Activated CD4-positive, alpha-beta T cell treated with anti-CD3 and anti-CD28 coated beads for 36 hours (primary cell): ENCODE results near the gene NCOA1. TPM values are rescaled to one million over a fixed set of nuclear protein-coding genes. Genes with fewer than 3 reads are reported as not detected.
A peak's percentile ranks its signal among the peaks of the same experiment; 100 is the strongest.

Experiments
- ATAC-seq: fragments of 200-7000 bp; cut with Tn5 transposase; one replicate; pipeline ENCODE4 v1.10.0; 2021; ENCODE audit warnings: mild to moderate bottlenecking, moderate library complexity
- CTCF ChIA-PET: fragments of 350-600 bp; sonication (Branson Sonifier 250); formaldehyde crosslinking; loops from one replicate; lab custom pipeline; 2021; ENCODE audit warnings: antibody characterized with exemption; lab: Charles Lee
- POLR2A ChIA-PET: fragments of 350-600 bp; sonication (Branson Sonifier 250); formaldehyde crosslinking; loops from one replicate; lab custom pipeline; 2021; ENCODE audit warnings: antibody characterized with exemption, inconsistent platforms; lab: Charles Lee
- DNase-seq: peaks from one replicate; pipeline ENCODE4 v3.0.0-alpha.2; 2020
- H3K27ac Mint-ChIP-seq: one replicate; pipeline ENCODE4 v1.8.0; 2021; ENCODE audit warnings: mixed read lengths
- H3K27me3 Mint-ChIP-seq: one replicate; pipeline ENCODE4 v1.8.0; 2021; ENCODE audit warnings: mixed read lengths
- H3K36me3 Mint-ChIP-seq: one replicate; pipeline ENCODE4 v1.8.0; 2021; ENCODE audit warnings: low read depth, mixed read lengths
- H3K4me1 Mint-ChIP-seq: one replicate; pipeline ENCODE4 v1.8.0; 2021; ENCODE audit warnings: mixed read lengths
- H3K4me3 Mint-ChIP-seq: one replicate; pipeline ENCODE4 v1.8.0; 2021; ENCODE audit warnings: mild to moderate bottlenecking, moderate library complexity, mixed read lengths
- H3K9me3 Mint-ChIP-seq: one replicate; pipeline ENCODE4 v1.8.0; 2021; ENCODE audit warnings: low read depth, mixed read lengths
- intact Hi-C, 2 experiments: fragments of 100-400 bp; cut with DNase I in 1 of 2; cut with micrococcal nuclease in 1 of 2; formaldehyde crosslinking; loops; one replicate each; pipeline versions ENCODE4 v1.14.2 to v1.15.1; 2022 to 2024; cut with DNase I, micrococcal nuclease
- total RNA-seq, 2 experiments: library from RNA; stranded (reverse); gene quantifications; one replicate each; pipeline ENCODE4 v1.2.3, GENCODE V29; 2021

The NCOA1 gene
- total RNA-seq, 2 experiments from 2014 or later: 20.6 to 29.3 TPM

DNA sequence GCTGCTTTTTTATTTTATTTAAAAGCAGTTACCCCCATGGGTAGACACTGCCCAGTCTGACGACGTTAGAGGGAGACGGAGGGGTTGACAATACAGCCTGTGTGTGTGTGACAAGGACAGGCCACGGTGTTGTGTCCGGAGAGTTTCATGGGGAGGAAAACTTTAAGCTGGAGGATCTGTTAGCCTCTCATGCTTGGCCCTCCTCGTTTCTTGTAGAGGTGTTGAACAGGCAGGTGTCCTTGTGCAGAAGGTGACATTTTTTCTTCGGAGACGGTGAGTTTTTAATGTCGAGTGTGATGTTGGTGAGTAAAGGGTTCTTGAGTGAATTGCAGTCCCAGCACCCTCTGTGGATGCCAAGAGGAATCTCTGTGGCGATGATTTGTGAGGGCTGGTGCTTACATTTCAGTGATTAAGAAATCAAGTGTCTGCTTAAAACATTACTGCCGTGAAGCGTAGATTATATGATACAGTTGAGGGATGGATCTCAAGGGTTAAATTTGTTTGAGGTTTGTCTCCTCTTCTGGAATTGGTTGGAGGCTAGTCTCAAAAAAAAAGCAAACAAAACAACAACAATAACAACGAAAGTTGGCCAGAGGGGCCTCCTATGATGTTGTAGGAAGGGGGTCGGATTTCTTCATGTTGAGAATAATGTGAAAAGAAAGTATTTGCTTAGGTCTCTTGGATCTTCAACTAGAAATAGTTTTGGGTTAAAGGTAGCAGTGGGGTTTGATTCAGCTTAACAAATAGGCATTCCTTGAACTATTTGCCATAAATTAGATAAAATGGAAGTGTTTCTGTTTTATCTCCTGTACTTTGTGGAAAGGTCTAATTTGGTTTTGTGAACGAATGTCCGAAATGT, 1.6 kb downstream of the NCOA1 start:
- ATAC-seq (no peak), DNase-seq (peak; percentile 16)
- Mint-ChIP-seq H3K27ac (peak overlapping the region; percentile 74), H3K36me3 (no peaks in the 10 kb centered on the region), H3K4me1 (peaks cover 55% of the 10 kb centered on the region), H3K4me3 (peak overlapping the region; percentile 75), H3K27me3 (no peaks in the 10 kb centered on the region), H3K9me3 (no peaks in the 10 kb centered on the region)
- ChIA-PET CTCF (interaction anchor here (0.7 to 1.0 kb wide), 2 partner anchors 21 to 159 kb away, joined by 3 read pairs; no protein-coding TSS in a partner anchor), POLR2A (interaction anchor here (1.0 kb wide), 1 partner anchor 23 kb away, joined by 3 read pairs; no protein-coding TSS in a partner anchor)
- intact Hi-C loops: loop anchor here in 1 of 2 experiments (10.0 kb wide), 1 partner anchor 568 kb away; the partner anchor contains the start of gene ATAD2B

DNA sequence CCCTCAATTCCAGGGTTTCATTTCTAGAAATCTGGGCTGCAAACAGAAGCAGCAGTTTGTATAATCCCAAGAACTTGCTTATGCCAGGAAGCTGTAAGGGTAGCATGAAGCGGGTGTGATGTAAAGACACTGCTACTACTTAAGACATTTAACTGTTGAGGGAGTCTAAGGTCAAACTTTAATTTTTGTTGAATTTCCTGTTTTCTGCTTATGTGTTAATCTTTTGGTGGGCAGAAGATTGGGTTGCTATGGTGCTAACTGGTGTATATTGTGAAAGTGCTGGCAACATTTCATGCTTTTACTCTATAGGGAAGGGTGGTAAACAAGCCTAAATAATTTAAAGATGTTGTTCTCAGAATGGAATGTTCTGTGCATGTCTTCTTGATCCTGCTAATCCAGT, 2.7 kb downstream of the NCOA1 start:
- Mint-ChIP-seq H3K9me3 (no peaks in the 10 kb centered on the region), H3K27ac (no peak overlapping the region)

DNA sequence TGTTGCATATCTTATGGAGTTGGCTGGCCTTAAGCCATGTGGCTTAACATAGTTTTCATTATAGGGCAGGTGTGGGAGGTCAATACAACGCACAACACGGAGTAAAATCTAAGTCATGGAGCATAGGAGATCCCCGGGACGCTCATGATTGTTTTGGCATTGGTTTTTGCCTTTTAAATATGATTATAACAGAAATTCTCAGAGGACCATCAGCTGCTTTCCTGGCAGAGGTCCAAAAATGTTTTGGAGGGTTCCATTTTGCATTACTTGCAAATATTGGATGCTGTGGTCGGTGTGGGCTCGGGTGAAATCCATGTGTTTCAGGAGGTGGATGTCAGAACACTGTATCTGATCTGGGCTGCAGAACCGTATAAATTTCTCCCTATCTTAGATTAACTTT, 3.4 kb downstream of the NCOA1 start:
- no peak overlapping the region for H3K27ac Mint-ChIP-seq
- CTCF ChIA-PET: no interaction called here
- no peak overlapping the region for H3K4me3 Mint-ChIP-seq
- H3K9me3 Mint-ChIP-seq: no peaks in the 10 kb centered on the region
- no peak for ATAC-seq
- POLR2A ChIA-PET: no interaction called here
- no peak for DNase-seq
- H3K27me3 Mint-ChIP-seq: no peaks in the 10 kb centered on the region
- peaks cover 54% of the 10 kb centered on the region for H3K4me1 Mint-ChIP-seq
- no peaks in the 10 kb centered on the region for H3K36me3 Mint-ChIP-seq
- intact Hi-C loops: loop anchor here in 1 of 2 experiments (10.0 kb wide), 1 partner anchor 570 kb away; the partner anchor contains the start of gene ATAD2B

More for the DNA sequence above, 2.7 kb downstream of the NCOA1 start:
- no peaks in the 10 kb centered on the region for H3K27me3 Mint-ChIP-seq
- H3K4me3 Mint-ChIP-seq: peak overlapping the region; percentile 75
- no peak for DNase-seq
- intact Hi-C loops: loop anchor here in 1 of 2 experiments (10.0 kb wide), 1 partner anchor 569 kb away; the partner anchor contains the start of gene ATAD2B
- H3K36me3 Mint-ChIP-seq: no peaks in the 10 kb centered on the region
- no peak for ATAC-seq
- ChIA-PET CTCF (interaction anchor here (0.7 to 1.0 kb wide), 2 partner anchors 20 to 158 kb away, joined by 3 read pairs; no protein-coding TSS in a partner anchor), POLR2A (interaction anchor here (0.6 to 0.7 kb wide), 2 partner anchors 18 to 481 kb away, joined by 4 to 5 read pairs; no protein-coding TSS in a partner anchor)
- peaks cover 59% of the 10 kb centered on the region for H3K4me1 Mint-ChIP-seq

DNA sequence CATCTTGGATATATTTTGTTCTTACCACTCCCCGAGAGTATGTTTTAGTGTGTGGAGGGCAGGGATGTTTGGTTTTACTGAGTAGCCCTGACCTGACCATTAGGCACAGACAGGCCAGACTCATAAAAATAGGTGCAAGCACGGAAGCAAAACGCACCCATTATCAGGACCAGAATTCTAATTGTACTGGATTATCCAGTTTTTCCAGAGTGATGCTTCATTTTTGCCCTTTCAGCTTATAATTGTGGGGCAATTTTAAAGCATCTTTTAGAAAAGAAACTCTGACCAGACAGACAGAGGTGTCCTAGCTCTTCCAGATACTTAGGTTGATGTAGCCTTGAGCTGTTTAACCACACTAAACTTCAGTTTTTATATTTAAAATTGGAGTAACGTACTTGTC, 4.4 kb downstream of the NCOA1 start:
- ATAC-seq: no peak
- no peak for DNase-seq
- Mint-ChIP-seq H3K36me3 (peaks cover 4% of the 10 kb centered on the region), H3K4me3 (no peak overlapping the region), H3K27ac (no peak overlapping the region), H3K4me1 (peaks cover 50% of the 10 kb centered on the region), H3K27me3 (no peaks in the 10 kb centered on the region), H3K9me3 (no peaks in the 10 kb centered on the region)
- ChIA-PET CTCF (interaction anchor here (1.4 kb wide), 1 partner anchor 9 kb away, joined by 4 read pairs; no protein-coding TSS in a partner anchor), POLR2A (no interaction called here)
- intact Hi-C loops: loop anchor here in 1 of 2 experiments (10.0 kb wide), 1 partner anchor 571 kb away; the partner anchor contains the start of gene ATAD2B

DNA sequence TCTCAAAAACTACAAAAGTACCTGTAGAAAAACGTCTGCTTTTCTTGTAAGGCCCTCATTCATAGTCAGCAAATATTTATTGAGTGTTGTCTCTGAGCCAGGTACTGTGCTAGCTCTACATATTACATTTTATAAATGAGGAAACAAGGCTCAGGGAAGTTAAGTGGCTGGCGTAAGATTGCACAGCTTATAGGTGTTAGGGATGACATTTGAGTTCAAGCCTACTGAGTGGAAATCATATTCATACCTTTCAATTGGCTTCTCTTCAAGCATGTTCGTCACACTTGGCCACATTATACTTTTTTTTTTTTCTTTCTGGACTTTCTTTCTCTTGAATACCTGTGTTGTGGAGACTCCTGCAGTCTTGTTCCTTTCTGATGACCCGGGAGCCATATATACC, 5.9 kb downstream of the NCOA1 start:
- Mint-ChIP-seq H3K36me3 (peaks cover 4% of the 10 kb centered on the region), H3K27me3 (no peaks in the 10 kb centered on the region), H3K4me1 (peaks cover 56% of the 10 kb centered on the region), H3K27ac (no peak overlapping the region), H3K4me3 (no peak overlapping the region), H3K9me3 (no peaks in the 10 kb centered on the region)
- ChIA-PET POLR2A (interaction anchor here (0.6 kb wide), 1 partner anchor 13 kb away, joined by 11 read pairs; no protein-coding TSS in a partner anchor), CTCF (interaction anchor here (0.8 to 1.2 kb wide), 3 partner anchors 10 to 72 kb away, joined by 3 read pairs; no protein-coding TSS in a partner anchor)
- DNase-seq (no peak), ATAC-seq (peak; percentile 28)
- intact Hi-C loops: loop anchor here in 1 of 2 experiments (10.0 kb wide), 1 partner anchor 572 kb away; the partner anchor contains the start of gene ATAD2B

DNA sequence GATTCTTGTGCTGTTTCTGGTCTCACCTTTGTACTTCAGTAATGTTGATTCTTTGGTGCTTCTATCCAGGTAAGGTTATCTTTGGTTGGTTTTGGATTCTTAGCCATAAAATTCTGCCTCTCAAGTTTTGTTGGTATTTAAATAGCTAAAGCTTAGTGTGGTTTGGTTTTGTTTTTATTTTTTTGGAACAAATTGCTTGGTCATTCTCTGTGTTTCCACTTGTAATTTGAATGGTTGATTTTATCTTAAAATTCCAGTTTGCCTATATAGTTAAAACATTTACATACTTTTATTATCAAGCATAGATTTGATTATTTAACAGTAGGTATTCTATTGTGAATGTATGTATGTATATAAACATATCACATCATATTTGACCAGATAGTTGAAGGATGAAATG, 6.6 kb downstream of the NCOA1 start:
- ATAC-seq (no peak), DNase-seq (no peak)
- no peaks in the 10 kb centered on the region for H3K27me3 Mint-ChIP-seq
- no peak overlapping the region for H3K4me3 Mint-ChIP-seq
- ChIA-PET CTCF (interaction anchor here (0.9 kb wide), 1 partner anchor 8 kb away, joined by 3 read pairs; no protein-coding TSS in a partner anchor), POLR2A (no interaction called here)
- no peak overlapping the region for H3K27ac Mint-ChIP-seq
- no peaks in the 10 kb centered on the region for H3K9me3 Mint-ChIP-seq
- intact Hi-C loops: loop anchor here in 1 of 2 experiments (10.0 kb wide), 1 partner anchor 573 kb away; the partner anchor contains the start of gene ATAD2B
- H3K36me3 Mint-ChIP-seq: peaks cover 4% of the 10 kb centered on the region
- H3K4me1 Mint-ChIP-seq: peaks cover 55% of the 10 kb centered on the region

DNA sequence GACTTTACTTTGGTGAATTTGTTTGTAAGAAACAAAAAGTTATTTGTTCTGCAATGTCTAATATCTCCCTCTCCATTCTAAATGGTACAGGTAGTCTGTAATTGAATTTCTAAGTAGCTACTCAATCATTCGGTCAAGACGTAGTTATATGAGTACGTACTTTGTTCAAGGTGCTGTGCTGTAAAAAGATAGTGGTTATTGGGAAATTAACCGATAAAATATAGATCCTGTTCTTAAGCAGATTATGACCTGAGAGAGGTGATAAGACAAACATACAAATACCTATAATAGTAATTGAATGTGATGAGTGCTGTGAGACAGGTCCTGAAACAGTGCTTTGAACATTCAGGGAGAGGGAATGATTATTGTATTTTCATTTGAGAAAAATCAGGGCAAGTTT, 7.1 kb downstream of the NCOA1 start:
- ChIA-PET POLR2A (no interaction called here), CTCF (interaction anchor here (0.9 kb wide), 1 partner anchor 8 kb away, joined by 3 read pairs; no protein-coding TSS in a partner anchor)
- Mint-ChIP-seq H3K9me3 (no peaks in the 10 kb centered on the region), H3K27ac (no peak overlapping the region), H3K4me3 (no peak overlapping the region), H3K27me3 (no peaks in the 10 kb centered on the region), H3K4me1 (peaks cover 55% of the 10 kb centered on the region), H3K36me3 (peaks cover 4% of the 10 kb centered on the region)
- DNase-seq (no peak), ATAC-seq (no peak)
- intact Hi-C loops: loop anchor here in 1 of 2 experiments (10.0 kb wide), 1 partner anchor 573 kb away; the partner anchor contains the start of gene ATAD2B

DNA sequence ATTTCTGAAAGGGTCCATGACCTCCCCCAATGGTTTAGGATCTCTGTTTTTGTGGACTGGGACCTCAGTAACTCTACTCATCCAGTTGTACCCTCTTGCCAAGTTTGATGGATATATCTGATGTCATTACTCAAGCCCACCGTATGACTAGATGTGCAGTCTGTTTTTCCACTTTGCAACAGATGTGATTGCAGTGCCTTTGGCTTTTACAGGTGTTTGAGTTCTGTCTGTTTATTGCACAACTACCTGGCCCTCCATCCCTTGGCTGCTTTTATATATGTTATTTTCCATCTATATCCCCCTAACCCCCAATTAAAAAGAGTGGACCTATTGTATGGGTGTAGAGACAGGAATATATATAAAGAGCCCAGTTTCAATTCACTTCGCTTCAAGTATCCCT, 10.8 kb downstream of the NCOA1 start:
- H3K27ac Mint-ChIP-seq: no peak overlapping the region
- H3K4me3 Mint-ChIP-seq: no peak overlapping the region
- CTCF ChIA-PET: interaction anchor here (0.5 to 0.6 kb wide), 2 partner anchors 30 to 208 kb away, joined by 3 to 4 read pairs; no protein-coding TSS in a partner anchor
- POLR2A ChIA-PET: no interaction called here
- ATAC-seq (no peak), DNase-seq (no peak)
- H3K27me3 Mint-ChIP-seq: no peaks in the 10 kb centered on the region
- H3K36me3 Mint-ChIP-seq: peaks cover 4% of the 10 kb centered on the region
- H3K9me3 Mint-ChIP-seq: no peaks in the 10 kb centered on the region
- peaks cover 48% of the 10 kb centered on the region for H3K4me1 Mint-ChIP-seq
- intact Hi-C loops: no loop called here

DNA sequence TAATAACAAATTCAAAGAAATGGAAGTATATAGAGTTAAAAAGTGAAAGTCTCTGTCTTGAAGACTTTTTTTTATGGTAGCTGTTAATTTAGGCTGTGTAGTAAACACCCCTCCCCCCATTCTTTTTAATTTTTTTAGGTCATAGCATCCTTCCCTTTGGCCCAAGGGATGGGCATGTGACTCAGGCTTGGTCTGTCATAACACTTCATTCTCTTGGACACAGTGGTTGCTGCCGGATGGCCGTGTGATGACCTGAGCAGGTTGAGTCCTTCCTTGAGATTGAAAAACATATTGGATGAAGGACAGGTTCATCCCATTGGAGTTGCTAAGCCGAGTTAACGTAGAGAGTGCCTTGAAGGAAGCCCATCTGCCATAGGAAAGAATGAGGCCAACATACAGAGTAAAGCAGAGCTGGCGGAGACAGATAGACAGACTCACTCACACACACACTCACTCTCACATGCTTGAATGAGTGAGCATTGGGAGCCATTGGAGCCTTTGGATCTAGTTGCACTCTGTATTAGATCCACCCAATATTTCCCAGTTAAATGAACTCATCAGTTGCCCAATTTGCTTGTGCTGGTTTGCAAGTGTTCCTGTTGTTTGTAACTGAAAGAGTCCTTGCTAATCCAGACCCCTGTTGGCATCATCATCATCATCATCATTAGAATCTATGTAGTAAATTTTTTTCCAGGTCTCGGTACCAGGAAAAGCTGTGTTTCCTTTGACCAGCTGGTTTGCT, 14.7 kb downstream of the NCOA1 start:
- Mint-ChIP-seq H3K36me3 (no peaks in the 10 kb centered on the region), H3K4me1 (peaks cover 62% of the 10 kb centered on the region), H3K27ac (no peak overlapping the region), H3K4me3 (no peak overlapping the region), H3K27me3 (no peaks in the 10 kb centered on the region), H3K9me3 (no peaks in the 10 kb centered on the region)
- ChIA-PET CTCF (interaction anchor here (0.6 to 1.2 kb wide), 3 partner anchors 8 to 170 kb away, joined by 3 read pairs; no protein-coding TSS in a partner anchor), POLR2A (no interaction called here)
- intact Hi-C loops: no loop called here
- ATAC-seq (no peak), DNase-seq (no peak)

GRCh38 chr2:24507549-24507948, 16.5 kb downstream of the NCOA1 start:
- Mint-ChIP-seq H3K27ac (no peak overlapping the region), H3K4me1 (peaks cover 70% of the 10 kb centered on the region), H3K9me3 (no peaks in the 10 kb centered on the region), H3K36me3 (no peaks in the 10 kb centered on the region), H3K27me3 (no peaks in the 10 kb centered on the region), H3K4me3 (no peak overlapping the region)
- POLR2A ChIA-PET: no interaction called here
- ATAC-seq: no peak
- intact Hi-C loops: no loop called here
- CTCF ChIA-PET: interaction anchor here (0.6 kb wide), 1 partner anchor 148 kb away, joined by 3 read pairs; no protein-coding TSS in a partner anchor
- DNase-seq: no peak
